ENCODE data around the gene PDXP. TPM values are rescaled to one million over a fixed set of nuclear protein-coding genes. Genes with fewer than 3 reads are reported as not detected.

The PDXP gene
- polyA plus RNA-seq, 1 donor from 2014 or later = 108 TPM

DNA sequence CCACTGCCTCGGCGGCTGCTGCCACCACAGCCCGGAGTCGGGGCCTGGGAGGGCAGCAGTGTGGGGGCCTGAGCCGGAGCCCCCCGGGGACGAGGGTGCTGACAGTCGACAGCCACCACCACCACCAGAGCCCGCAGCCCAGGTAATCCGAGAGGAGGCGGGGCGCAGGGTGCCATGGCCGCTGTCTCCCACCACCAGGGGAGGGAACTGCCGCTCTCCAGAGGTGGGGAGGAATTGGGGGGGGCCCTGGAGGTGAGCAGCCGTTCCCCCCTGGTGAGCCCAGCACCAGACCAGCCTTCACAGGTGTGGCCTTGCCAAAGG, 50.9 kb downstream of the PDXP start:
- Histone ChIP-seq H3K27ac (ENCODE audit: low read length) (no peak overlapping the region), H3K9me3 (ENCODE audit: low read length) (no peaks in the 10 kb centered on the region), H3K79me2 (replicated peaks; ENCODE audit: insufficient read depth, low read length) (no peaks in the 10 kb centered on the region), H3K4me3 (ENCODE audit: low read length) (no peak overlapping the region), H3K27me3 (ENCODE audit: insufficient read depth, low read depth, low read length) (no peaks in the 10 kb centered on the region), H3K36me3 (ENCODE audit: insufficient read depth, low read length) (no peaks in the 10 kb centered on the region), H2AFZ (ENCODE audit: low read depth, low read length) (no peak overlapping the region), H3F3A (ENCODE audit: insufficient read depth, low read length, poor library complexity, severe bottlenecking) (no peaks in the 10 kb centered on the region), H4K20me1 (ENCODE audit: insufficient read depth) (no peaks in the 10 kb centered on the region), H3K9me2 (ENCODE audit: insufficient read depth, low read length) (no peaks in the 10 kb centered on the region), H3K9ac (ENCODE audit: low read length) (no peak overlapping the region), H3K4me2 (ENCODE audit: low read length) (no peak overlapping the region)
- TF ChIP-seq CTCF (IDR thresholded peaks at IDR 0.05; ENCODE audit: poor library complexity, severe bottlenecking) (no peak), EP300 (conservative IDR thresholded peaks at IDR 0.05; ENCODE audit: poor library complexity, severe bottlenecking) (no peak), REST (IDR thresholded peaks at IDR 0.05; ENCODE audit: borderline replicate concordance) (no peak), EZH2 (IDR thresholded peaks at IDR 0.05; ENCODE audit: borderline replicate concordance, insufficient read depth, low read length, poor library complexity, severe bottlenecking) (no peak), RAD21 (conservative IDR thresholded peaks at IDR 0.05) (no peak), TAF1 (IDR thresholded peaks at IDR 0.05; ENCODE audit: low read depth) (no peak), MXI1 (conservative IDR thresholded peaks at IDR 0.05; ENCODE audit: poor library complexity, severe bottlenecking) (no peak), POLR2AphosphoS5 (IDR thresholded peaks at IDR 0.05) (no peak), SMC3 (conservative IDR thresholded peaks at IDR 0.05; ENCODE audit: poor library complexity) (no peak)

DNA sequence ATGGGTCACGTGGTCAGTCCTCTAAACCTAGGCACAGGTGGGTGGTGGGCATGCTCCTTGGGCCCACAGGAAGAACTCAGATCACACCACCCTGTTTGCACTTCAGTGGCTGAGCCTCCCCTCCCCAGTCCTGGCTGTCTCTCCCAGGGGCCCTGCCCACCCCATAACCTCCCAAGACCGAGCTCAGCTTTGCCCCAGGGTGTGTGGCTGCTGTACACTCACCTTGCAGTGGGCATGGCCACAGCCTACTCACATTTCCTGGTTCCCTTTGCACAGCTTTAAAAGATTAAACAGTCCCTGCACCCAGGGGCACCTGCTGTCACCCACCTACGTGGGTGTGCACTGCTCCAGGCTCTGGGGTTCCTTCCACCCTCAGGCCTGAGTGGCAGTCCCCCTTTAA, 52.2 kb downstream of the PDXP start:
- Histone ChIP-seq H3K79me2 (replicated peaks; ENCODE audit: insufficient read depth, low read length) (no peaks in the 10 kb centered on the region), H3K27me3 (ENCODE audit: insufficient read depth, low read depth, low read length) (no peaks in the 10 kb centered on the region), H3K4me2 (ENCODE audit: low read length) (no peak overlapping the region), H3K27ac (ENCODE audit: low read length) (no peak overlapping the region), H3K9ac (ENCODE audit: low read length) (no peak overlapping the region), H3K4me3 (ENCODE audit: low read length) (no peak overlapping the region), H2AFZ (ENCODE audit: low read depth, low read length) (no peak overlapping the region), H3K36me3 (ENCODE audit: insufficient read depth, low read length) (no peaks in the 10 kb centered on the region), H4K20me1 (ENCODE audit: insufficient read depth) (no peaks in the 10 kb centered on the region), H3K9me3 (ENCODE audit: low read length) (no peaks in the 10 kb centered on the region), H3F3A (ENCODE audit: insufficient read depth, low read length, poor library complexity, severe bottlenecking) (no peaks in the 10 kb centered on the region), H3K9me2 (ENCODE audit: insufficient read depth, low read length) (no peaks in the 10 kb centered on the region)
- TF ChIP-seq EZH2 (IDR thresholded peaks at IDR 0.05; ENCODE audit: borderline replicate concordance, insufficient read depth, low read length, poor library complexity, severe bottlenecking) (no peak), SMC3 (conservative IDR thresholded peaks at IDR 0.05; ENCODE audit: poor library complexity) (no peak), RAD21 (conservative IDR thresholded peaks at IDR 0.05) (no peak), TAF1 (IDR thresholded peaks at IDR 0.05; ENCODE audit: low read depth) (no peak), REST (IDR thresholded peaks at IDR 0.05; ENCODE audit: borderline replicate concordance) (no peak), CTCF (IDR thresholded peaks at IDR 0.05; ENCODE audit: poor library complexity, severe bottlenecking) (no peak), POLR2AphosphoS5 (IDR thresholded peaks at IDR 0.05) (no peak), MXI1 (conservative IDR thresholded peaks at IDR 0.05; ENCODE audit: poor library complexity, severe bottlenecking) (no peak), EP300 (conservative IDR thresholded peaks at IDR 0.05; ENCODE audit: poor library complexity, severe bottlenecking) (no peak)

Measured in neural cell (in vitro differentiated cells).